GM12872 (cell line): ENCODE measurements around the gene PRKCE.

ENCODE experiments used
- CTCF ChIP-seq: IDR thresholded peaks from 3 replicates; pipeline ENCODE4 v1.5.1; 2011; ENCODE audit warnings: low read depth, mild to moderate bottlenecking, low read length, moderate library complexity; ENCODE audit not compliant: insufficient read depth

Gene PRKCE

GRCh38 chr2:46000660-46001059 is 349.2 kb downstream of the PRKCE start:
- no peak for TF ChIP-seq CTCF

- no peak for TF ChIP-seq CTCF
Observed at GRCh38 chr2:46001290-46001689, 349.8 kb downstream of the PRKCE start.

- TF ChIP-seq CTCF, result no peak
Observed at GRCh38 chr2:46001741-46002506, 350.4 kb downstream of the PRKCE start.

- TF ChIP-seq CTCF, result no peak
Observed at GRCh38 chr2:46002507-46002883, 351.0 kb downstream of the PRKCE start.

GRCh38 chr2:46002947-46003346 is 351.5 kb downstream of the PRKCE start:
- no peak for TF ChIP-seq CTCF

GRCh38 chr2:46003903-46004473 is 352.5 kb downstream of the PRKCE start:
- no peak for TF ChIP-seq CTCF

- no peak for TF ChIP-seq CTCF
Observed at GRCh38 chr2:46006473-46007025, 355.1 kb downstream of the PRKCE start.
